Kidney capillary endothelial cell (primary cell): ENCODE measurements around the gene PITPNC1.
A peak's percentile ranks its signal among the peaks of the same experiment; 100 is the strongest.
"Not testable (repeated sequence)": the region's sequence is repeated elsewhere in the genome, so short reads cannot be mapped to it uniquely, and the experiment has no call there.

Experiments
- DNase-seq: peaks from one replicate; pipeline ENCODE4 v3.0.0-alpha.2; 2018; ENCODE audit warnings: low spot score

The PITPNC1 gene

GRCh38 chr17:67369676-67370075 lies 7.4 kb upstream of the PITPNC1 start:
- no peak for DNase-seq

GRCh38 chr17:67372751-67373150 lies 4.3 kb upstream of the PITPNC1 start:
- DNase-seq, result peak; percentile 21

GRCh38 chr17:67374329-67375053 lies 2.6 kb upstream of the PITPNC1 start:
- DNase-seq, result peak; percentile 84

- no peak for DNase-seq
Observed at GRCh38 chr17:67375054-67375427, 2.0 kb upstream of the PITPNC1 start.

GRCh38 chr17:67375716-67376115 lies 1.4 kb upstream of the PITPNC1 start:
- peak; percentile 66 for DNase-seq

GRCh38 chr17:67376415-67376736 lies 705 bp upstream of the PITPNC1 start:
- DNase-seq, result no peak

- no peak for DNase-seq
Observed at GRCh38 chr17:67377488-67378453, 690 bp downstream of the PITPNC1 start.

GRCh38 chr17:67378454-67379250 lies 1.6 kb downstream of the PITPNC1 start:
- peak; percentile 66 for DNase-seq

- DNase-seq, result no peak
Observed at GRCh38 chr17:67379251-67379630, 2.2 kb downstream of the PITPNC1 start.

GRCh38 chr17:67381929-67382257 lies 4.8 kb downstream of the PITPNC1 start:
- no peak for DNase-seq

- no peak for DNase-seq
Observed at GRCh38 chr17:67385122-67385988, 8.3 kb downstream of the PITPNC1 start.

- DNase-seq, result no peak
Observed at GRCh38 chr17:67386965-67387551, 10.0 kb downstream of the PITPNC1 start.

- not testable (repeated sequence) for DNase-seq
Observed at GRCh38 chr17:67388536-67388935, 11.5 kb downstream of the PITPNC1 start.

- no peak for DNase-seq
Observed at GRCh38 chr17:67388986-67389385, 11.9 kb downstream of the PITPNC1 start.

GRCh38 chr17:67390006-67390645 lies 13.0 kb downstream of the PITPNC1 start:
- DNase-seq, result no peak

GRCh38 chr17:67390646-67391361 lies 13.7 kb downstream of the PITPNC1 start:
- peak; percentile 95 for DNase-seq

GRCh38 chr17:67392111-67392510 lies 15.0 kb downstream of the PITPNC1 start:
- no peak for DNase-seq

GRCh38 chr17:67393809-67394397 lies 16.8 kb downstream of the PITPNC1 start:
- DNase-seq, result no peak

- no peak for DNase-seq
Observed at GRCh38 chr17:67399676-67400075, 22.6 kb downstream of the PITPNC1 start.

GRCh38 chr17:67400193-67400592 lies 23.1 kb downstream of the PITPNC1 start:
- no peak for DNase-seq
